Gastroesophageal sphincter (tissue), 4 donors: ENCODE results near the gene LEO1. TPM values are rescaled to one million over a fixed set of nuclear protein-coding genes. Genes with fewer than 3 reads are reported as not detected.
A peak's percentile ranks its signal among the peaks of the same experiment; 100 is the strongest.

Experiments
- ATAC-seq: fragments of 150-250 bp; one replicate; pipeline ENCODE4 v1.9.1; 2016; ENCODE audit warnings: mild to moderate bottlenecking, moderate library complexity
- H3K27ac ChIP-seq, 4 donors: fragments of 200-600 bp; sonication (generic) in 3 of 4; 1 replicate in 3 of 4; 2 replicates in 1 of 4; pipeline ENCODE4 v1.5.1; 2016 to 2019
- H3K27me3 ChIP-seq: fragments of 200-600 bp; sonication (generic); one replicate; pipeline ENCODE4 v1.5.1; 2019
- H3K36me3 ChIP-seq, 2 donors: fragments of 200-600 bp; sonication (generic); one replicate each; pipeline ENCODE4 v1.5.1; 2019; ENCODE audit warnings: control low read depth in 1 of 2
- H3K4me1 ChIP-seq, 3 donors: fragments of 200-600 bp; sonication (generic); 1 replicate in 2 of 3; 2 replicates in 1 of 3; pipeline ENCODE4 v1.5.1; 2016 to 2019; ENCODE audit warnings: control low read depth in 2 of 3
- H3K4me3 ChIP-seq, 2 donors: fragments of 200-600 bp; sonication (generic); one replicate each; pipeline ENCODE4 v1.5.1; 2019; ENCODE audit warnings: mild to moderate bottlenecking in 1 of 2, moderate library complexity in 1 of 2
- H3K9me3 ChIP-seq, 3 donors: fragments of 200-600 bp; sonication (generic); one replicate each; pipeline ENCODE4 v1.5.1; 2017 to 2019; ENCODE audit warnings: control low read depth in 2 of 3
- CTCF ChIP-seq, 4 experiments: fragments of 200-600 bp in 2 of 4; fragments of 450-650 bp in 2 of 4; sonication (generic) in 1 of 4; IDR thresholded peaks; one replicate each; pipeline ENCODE4 v1.5.1; 2017 to 2019; ENCODE audit warnings: antibody characterized with exemption in 4 of 4, mild to moderate bottlenecking in 2 of 4, moderate library complexity in 2 of 4
- EP300 ChIP-seq: sonication (generic); formaldehyde crosslinking; IDR thresholded peaks from one replicate; pipeline ENCODE4 v1.6.1; 2017; ENCODE audit warnings: antibody characterized with exemption, mild to moderate bottlenecking
- POLR2A ChIP-seq, 2 donors: fragments of 450-650 bp; IDR thresholded peaks; one replicate each; pipeline ENCODE4 v1.6.1; 2017; ENCODE audit warnings: antibody characterized with exemption in 2 of 2, mild to moderate bottlenecking in 2 of 2, moderate library complexity in 1 of 2
- POLR2AphosphoS5 ChIP-seq: sonication (generic); formaldehyde crosslinking; IDR thresholded peaks from one replicate; pipeline ENCODE4 v1.6.1; 2017; ENCODE audit warnings: antibody characterized with exemption
- WGBS, 2 donors: methylation state at CpG; one replicate each; pipeline ENCODE4 v1.1.5; 2018; ENCODE audit warnings: low coverage in 1 of 2; 5-methylcytosine and 5-hydroxymethylcytosine counted together
- total RNA-seq, 4 donors: library from RNA; depleted of rRNA; stranded (reverse); fragments of >200 nt; gene quantifications; one replicate each; pipeline ENCODE4 v1.1.0, GENCODE V29; 2016

The LEO1 gene
- total RNA-seq, 4 donors from 2014 or later, result 11.7 to 15.7 (median 13.2) TPM

DNA sequence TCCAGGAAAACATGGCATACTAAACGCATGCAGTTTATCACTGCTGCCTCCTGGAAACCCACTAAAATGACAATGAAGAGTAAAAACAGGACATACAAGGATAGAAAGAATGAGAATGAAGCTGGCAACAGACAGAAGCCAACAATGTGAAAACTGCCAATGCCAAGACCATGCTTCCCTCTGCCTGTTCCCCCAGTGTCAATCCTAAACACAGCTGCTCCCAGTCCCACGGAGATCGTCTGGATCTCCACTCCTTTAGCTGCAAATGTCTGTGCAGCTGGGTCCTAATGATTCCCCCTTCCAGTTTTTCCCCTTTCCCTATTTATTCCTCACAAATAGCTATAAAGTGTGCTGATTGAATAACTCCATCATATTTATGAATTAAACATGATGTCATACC is 16.1 kb downstream of the LEO1 start:
- no peak for ATAC-seq
- Histone ChIP-seq H3K4me3 (no peak overlapping the region), H3K9me3 (no peaks in the 10 kb centered on the region), H3K36me3 (peaks cover 2 to 97% of the 10 kb centered on the region in 2 donors), H3K4me1 (no peaks in the 10 kb centered on the region), H3K27ac (no peak overlapping the region), H3K27me3 (no peaks in the 10 kb centered on the region)
- TF ChIP-seq CTCF (IDR thresholded peaks at IDR 0.05), result no peak
- TF ChIP-seq POLR2A (IDR thresholded peaks at IDR 0.05), result no peak
- TF ChIP-seq EP300, result no peak
- no peak for TF ChIP-seq POLR2AphosphoS5
- WGBS, 2 donors, result 87 to 97% methylated on average over 3 of the region's 3 CpGs

- Histone ChIP-seq H3K27ac (no peak overlapping the region), H3K36me3 (peaks cover 2 to 99% of the 10 kb centered on the region in 2 donors)
- WGBS, 2 donors, result 90 to 96% methylated on average over 3 of the region's 3 CpGs
Measured at GRCh38 chr15:51952805-51953204, 18.8 kb downstream of the LEO1 start.

DNA sequence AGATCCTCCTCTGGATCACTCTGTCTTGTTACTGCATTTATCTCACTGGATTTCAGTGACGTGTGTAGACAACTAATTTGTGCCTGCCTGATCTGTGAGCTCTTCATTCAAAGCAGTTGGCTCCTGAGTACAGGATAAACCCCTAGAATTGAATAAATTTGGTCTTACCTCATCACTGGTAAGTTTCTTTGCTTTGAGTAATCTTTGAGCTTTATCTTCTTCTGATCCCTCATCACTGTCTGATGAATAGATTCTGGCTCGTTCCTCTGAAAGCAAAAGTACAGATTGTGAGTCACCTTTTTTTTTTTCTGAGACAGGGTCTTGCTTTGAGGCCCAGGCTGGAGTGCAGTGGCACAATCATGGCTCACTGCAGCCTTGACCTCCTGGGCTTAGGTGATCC is 24.5 kb downstream of the LEO1 start:
- Histone ChIP-seq H3K36me3 (peaks cover 0 to 81% of the 10 kb centered on the region in 2 donors), H3K9me3 (no peaks in the 10 kb centered on the region), H3K27me3 (no peaks in the 10 kb centered on the region), H3K4me3 (no peak overlapping the region), H3K27ac (no peak overlapping the region), H3K4me1 (no peaks in the 10 kb centered on the region)
- ATAC-seq, result no peak
- TF ChIP-seq POLR2A (IDR thresholded peaks at IDR 0.05) (no peak), CTCF (IDR thresholded peaks at IDR 0.05) (no peak), POLR2AphosphoS5 (no peak), EP300 (no peak)
- WGBS, 2 donors, result 61 to 88% methylated on average over 2 of the region's 2 CpGs

More at GRCh38 chr15:51952805-51953204, 18.8 kb downstream of the LEO1 start:
- Histone ChIP-seq H3K4me1 (no peaks in the 10 kb centered on the region), H3K4me3 (no peak overlapping the region), H3K27me3 (no peaks in the 10 kb centered on the region), H3K9me3 (no peaks in the 10 kb centered on the region)
- ATAC-seq, result no peak
- TF ChIP-seq CTCF (IDR thresholded peaks at IDR 0.05), result no peak
- TF ChIP-seq EP300, result no peak
- no peak for TF ChIP-seq POLR2AphosphoS5
- no peak for TF ChIP-seq POLR2A (IDR thresholded peaks at IDR 0.05)

GRCh38 chr15:51939216-51939615 is 32.4 kb downstream of the LEO1 start:
- peak overlapping the region in 2 of 4 donors; percentile 15 to 19 for H3K27ac ChIP-seq
- peaks cover 0 to 10% (median 0%) of the 10 kb centered on the region in 3 donors for H3K4me1 ChIP-seq
- H3K27me3 ChIP-seq, result no peaks in the 10 kb centered on the region
- TF ChIP-seq CTCF (IDR thresholded peaks at IDR 0.05) (no peak), EP300 (no peak), POLR2AphosphoS5 (no peak), POLR2A (IDR thresholded peaks at IDR 0.05) (no peak)
- H3K9me3 ChIP-seq, result no peaks in the 10 kb centered on the region
- no peak overlapping the region for H3K4me3 ChIP-seq
- ATAC-seq, result no peak
- H3K36me3 ChIP-seq, result peaks cover 0 to 39% of the 10 kb centered on the region in 2 donors

DNA sequence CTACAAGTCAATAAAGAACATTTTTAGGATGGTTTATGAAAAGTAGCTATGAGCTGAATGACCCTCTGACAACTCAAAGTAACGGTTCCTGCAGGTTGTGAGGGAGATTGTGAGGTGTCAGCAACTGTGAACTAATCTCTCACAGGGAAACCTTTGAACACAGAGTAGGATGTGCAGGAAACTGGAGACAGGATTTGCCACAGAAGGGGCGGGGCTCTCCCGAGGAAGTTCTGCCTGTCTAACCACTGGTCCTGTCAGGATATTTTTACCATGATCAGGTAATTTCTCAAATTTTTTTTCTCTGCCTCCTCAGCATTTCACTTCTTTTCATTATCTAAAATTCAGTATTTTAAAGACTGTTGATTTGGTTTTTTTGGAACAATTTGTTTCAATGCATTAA is 33.3 kb downstream of the LEO1 start:
- 70% methylated on average over 3 of the region's 3 CpGs; no CpG with 5 or more reads in 1 of the 2 donors for WGBS, 2 donors
- peaks cover 0 to 35% of the 10 kb centered on the region in 2 donors for H3K36me3 ChIP-seq
- no peak overlapping the region for H3K27ac ChIP-seq
- H3K4me1 ChIP-seq, result peaks cover 0 to 10% (median 0%) of the 10 kb centered on the region in 3 donors
- ATAC-seq, result no peak
- no peaks in the 10 kb centered on the region for H3K27me3 ChIP-seq
- no peak overlapping the region for H3K4me3 ChIP-seq
- no peak for TF ChIP-seq CTCF (IDR thresholded peaks at IDR 0.05)
- TF ChIP-seq POLR2AphosphoS5, result no peak
- no peak for TF ChIP-seq EP300
- TF ChIP-seq POLR2A (IDR thresholded peaks at IDR 0.05), result no peak
- H3K9me3 ChIP-seq, result no peaks in the 10 kb centered on the region
